ENCODE data around the gene SLC28A3.

DNA sequence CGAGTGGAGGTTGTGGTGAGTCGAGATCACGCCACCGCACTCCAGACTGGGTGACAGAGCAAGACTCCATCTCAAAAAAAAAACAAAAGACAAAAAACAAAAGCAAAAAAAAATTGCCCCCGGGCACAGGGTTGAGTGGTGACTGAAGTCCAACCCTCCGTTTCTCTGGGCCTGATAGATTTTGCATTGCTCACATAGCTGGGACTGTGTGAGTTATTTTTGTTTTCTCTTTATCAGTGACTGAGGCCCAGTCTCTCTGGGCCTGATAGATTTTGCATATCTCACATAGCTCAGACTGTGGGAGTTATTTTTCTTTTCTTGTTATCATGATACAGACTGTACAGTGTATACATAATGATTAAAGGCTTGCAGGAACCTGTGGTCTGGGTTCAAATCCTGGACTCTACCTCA, 2.6 kb upstream of the SLC28A3 start:
- TF ChIP-seq, protein P1, sequence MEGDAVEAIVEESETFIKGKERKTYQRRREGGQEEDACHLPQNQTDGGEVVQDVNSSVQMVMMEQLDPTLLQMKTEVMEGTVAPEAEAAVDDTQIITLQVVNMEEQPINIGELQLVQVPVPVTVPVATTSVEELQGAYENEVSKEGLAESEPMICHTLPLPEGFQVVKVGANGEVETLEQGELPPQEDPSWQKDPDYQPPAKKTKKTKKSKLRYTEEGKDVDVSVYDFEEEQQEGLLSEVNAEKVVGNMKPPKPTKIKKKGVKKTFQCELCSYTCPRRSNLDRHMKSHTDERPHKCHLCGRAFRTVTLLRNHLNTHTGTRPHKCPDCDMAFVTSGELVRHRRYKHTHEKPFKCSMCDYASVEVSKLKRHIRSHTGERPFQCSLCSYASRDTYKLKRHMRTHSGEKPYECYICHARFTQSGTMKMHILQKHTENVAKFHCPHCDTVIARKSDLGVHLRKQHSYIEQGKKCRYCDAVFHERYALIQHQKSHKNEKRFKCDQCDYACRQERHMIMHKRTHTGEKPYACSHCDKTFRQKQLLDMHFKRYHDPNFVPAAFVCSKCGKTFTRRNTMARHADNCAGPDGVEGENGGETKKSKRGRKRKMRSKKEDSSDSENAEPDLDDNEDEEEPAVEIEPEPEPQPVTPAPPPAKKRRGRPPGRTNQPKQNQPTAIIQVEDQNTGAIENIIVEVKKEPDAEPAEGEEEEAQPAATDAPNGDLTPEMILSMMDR (IDR thresholded peaks at IDR 0.05; ENCODE audit: insufficient read depth, low read length), result no peak
- TF ChIP-seq, protein P2, sequence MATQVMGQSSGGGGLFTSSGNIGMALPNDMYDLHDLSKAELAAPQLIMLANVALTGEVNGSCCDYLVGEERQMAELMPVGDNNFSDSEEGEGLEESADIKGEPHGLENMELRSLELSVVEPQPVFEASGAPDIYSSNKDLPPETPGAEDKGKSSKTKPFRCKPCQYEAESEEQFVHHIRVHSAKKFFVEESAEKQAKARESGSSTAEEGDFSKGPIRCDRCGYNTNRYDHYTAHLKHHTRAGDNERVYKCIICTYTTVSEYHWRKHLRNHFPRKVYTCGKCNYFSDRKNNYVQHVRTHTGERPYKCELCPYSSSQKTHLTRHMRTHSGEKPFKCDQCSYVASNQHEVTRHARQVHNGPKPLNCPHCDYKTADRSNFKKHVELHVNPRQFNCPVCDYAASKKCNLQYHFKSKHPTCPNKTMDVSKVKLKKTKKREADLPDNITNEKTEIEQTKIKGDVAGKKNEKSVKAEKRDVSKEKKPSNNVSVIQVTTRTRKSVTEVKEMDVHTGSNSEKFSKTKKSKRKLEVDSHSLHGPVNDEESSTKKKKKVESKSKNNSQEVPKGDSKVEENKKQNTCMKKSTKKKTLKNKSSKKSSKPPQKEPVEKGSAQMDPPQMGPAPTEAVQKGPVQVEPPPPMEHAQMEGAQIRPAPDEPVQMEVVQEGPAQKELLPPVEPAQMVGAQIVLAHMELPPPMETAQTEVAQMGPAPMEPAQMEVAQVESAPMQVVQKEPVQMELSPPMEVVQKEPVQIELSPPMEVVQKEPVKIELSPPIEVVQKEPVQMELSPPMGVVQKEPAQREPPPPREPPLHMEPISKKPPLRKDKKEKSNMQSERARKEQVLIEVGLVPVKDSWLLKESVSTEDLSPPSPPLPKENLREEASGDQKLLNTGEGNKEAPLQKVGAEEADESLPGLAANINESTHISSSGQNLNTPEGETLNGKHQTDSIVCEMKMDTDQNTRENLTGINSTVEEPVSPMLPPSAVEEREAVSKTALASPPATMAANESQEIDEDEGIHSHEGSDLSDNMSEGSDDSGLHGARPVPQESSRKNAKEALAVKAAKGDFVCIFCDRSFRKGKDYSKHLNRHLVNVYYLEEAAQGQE (IDR thresholded peaks at IDR 0.05; ENCODE audit: insufficient replicate concordance, low read depth), result no peak
- TF ChIP-seq POLR2AphosphoS5 (IDR thresholded peaks at IDR 0.05; ENCODE audit: low read depth), result no peak

Measured in HL-60 (cell line).